HG03066 (cell line): ENCODE measurements around the gene PLEKHJ1.

Source experiments
- ATAC-seq: cut with Tn5 transposase; IDR thresholded peaks from one replicate; pipeline ENCODE4 v1.9.1; 2021; ENCODE audit warnings: low read depth; ENCODE audit not compliant: unreplicated experiment

Gene PLEKHJ1

DNA sequence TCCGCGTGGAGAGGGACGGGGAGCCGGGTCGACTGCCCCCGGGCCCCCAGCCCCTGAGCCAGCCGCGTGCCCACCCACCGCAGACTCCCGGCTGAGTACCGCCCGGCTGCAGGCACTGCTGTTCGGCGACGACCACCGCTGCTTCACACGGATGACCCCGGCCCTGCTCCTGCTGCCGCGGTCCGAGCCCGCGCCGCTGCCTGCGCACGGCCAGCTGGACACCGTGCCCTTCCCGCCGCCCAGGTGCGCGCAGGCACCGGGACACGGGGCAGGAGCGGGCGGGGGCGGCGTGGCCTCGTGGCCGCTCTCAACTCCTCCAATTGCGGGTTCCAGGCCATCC is 14.6 kb upstream of the PLEKHJ1 start:
- no peak for ATAC-seq

DNA sequence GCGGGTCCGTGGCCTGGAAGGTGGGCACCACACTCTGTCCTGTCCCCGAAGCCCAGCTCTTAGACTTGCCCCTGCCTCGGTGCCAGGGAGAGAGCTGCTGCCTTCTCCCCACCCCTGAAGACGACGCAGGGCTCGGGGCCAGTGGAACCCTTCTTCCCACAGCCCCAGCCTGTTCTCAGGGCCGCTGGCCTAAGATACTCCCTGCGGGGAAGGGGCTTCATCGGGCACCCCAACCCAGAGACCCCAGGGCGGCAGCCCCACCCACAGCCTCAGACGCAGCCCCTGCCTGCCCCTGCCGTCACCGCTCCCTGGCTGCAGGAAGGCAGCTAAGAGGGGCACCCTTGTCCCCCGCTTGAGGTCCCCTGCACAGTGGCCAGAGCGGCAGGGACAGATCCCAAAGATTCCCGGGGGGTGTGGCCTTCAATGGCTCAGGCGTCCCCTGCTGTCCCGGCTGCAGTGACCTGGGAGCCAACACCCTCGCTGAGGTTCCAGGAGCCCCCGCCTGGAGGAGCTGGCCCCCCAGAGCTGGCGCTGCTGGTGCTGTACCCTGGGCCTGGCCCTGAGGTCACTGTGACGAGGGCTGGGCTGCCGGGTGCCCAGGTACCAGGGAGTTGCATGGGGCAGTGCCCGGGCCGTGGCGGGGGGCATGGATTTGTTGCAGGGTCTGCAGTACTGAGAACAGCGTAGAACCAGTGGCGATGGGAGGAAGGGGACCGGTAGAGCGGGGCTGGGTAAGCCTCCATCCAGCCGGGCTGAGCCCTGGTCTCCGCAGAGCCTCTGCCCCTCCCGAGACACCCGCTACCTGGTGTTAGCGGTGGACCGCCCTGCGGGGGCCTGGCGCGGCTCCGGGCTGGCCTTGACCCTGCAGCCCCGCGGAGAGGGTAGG is 14.0 kb upstream of the PLEKHJ1 start:
- no peak for ATAC-seq

DNA sequence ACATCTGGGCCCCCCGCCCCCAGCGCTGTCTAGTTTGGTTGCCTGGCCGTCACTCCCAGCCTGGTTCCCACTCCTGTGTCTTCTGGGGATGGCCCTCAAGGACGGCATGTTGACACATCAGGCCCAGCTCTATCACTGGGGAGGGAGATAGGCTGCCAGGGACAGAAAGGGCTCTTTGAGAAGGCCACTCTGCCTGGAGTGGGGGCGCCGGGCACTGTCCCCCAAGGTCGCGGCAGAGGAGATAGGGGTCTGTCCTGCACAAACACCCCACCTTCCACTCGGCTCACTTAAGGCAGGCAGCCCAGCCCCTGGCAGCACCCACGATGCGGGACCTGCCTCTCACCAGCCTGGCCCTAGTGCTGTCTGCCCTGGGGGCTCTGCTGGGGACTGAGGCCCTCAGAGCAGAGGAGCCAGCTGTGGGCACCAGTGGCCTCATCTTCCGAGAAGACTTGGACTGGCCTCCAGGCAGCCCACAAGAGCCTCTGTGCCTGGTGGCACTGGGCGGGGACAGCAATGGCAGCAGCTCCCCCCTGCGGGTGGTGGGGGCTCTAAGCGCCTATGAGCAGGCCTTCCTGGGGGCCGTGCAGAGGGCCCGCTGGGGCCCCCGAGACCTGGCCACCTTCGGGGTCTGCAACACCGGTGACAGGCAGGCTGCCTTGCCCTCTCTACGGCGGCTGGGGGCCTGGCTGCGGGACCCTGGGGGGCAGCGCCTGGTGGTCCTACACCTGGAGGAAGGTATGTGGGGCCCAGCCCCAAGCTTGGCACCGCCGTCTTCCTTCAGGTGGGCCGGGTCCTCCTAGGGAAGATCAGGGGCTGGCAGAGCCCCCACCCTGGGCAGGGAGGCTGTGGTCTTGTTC is 13.1 kb upstream of the PLEKHJ1 start, which contains the start of gene AMH:
AMH (plus strand) TSS at position 314 of the 857 bp plus-strand sequence; CDS start at position 324, 10 bp downstream.
- ATAC-seq, result no peak

DNA sequence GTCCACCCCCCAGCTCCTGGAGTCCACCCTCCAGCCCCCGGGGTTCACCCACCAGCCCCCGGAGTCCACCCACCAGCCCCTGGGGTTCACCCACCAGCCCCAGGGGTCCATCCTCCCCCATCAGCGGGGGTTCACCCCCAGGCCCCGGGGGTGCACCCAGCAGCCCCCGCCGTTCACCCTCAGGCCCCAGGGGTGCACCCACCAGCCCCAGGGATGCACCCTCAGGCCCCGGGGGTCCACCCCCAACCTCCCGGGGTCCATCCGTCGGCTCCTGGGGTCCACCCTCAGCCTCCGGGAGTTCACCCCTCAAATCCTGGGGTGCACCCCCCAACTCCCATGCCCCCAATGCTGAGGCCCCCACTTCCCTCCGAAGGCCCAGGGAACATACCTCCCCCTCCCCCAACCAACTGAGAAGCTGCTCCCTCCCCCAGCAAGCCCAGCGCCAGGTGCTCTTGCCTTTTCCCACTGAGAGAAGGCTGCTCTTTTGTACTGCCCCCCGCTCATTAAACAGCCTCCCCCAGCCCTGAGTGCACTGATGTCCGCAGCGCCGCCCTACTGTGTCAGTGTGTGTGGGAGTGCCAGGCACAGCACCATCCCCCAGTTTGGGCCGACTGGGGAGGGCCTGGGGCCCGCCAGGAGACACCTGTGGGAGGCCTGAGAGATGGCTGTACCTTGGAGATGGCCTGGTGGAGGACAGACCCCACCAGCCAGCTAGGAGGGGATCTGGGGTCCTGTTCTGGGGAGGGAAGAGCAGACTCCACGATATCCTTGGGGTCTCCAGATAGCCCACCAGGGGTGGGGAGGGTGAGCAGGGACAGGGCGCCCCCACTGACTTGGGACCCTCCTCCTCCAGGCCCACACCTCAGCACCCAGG is 12.2 kb upstream of the PLEKHJ1 start:
- no peak for ATAC-seq

DNA sequence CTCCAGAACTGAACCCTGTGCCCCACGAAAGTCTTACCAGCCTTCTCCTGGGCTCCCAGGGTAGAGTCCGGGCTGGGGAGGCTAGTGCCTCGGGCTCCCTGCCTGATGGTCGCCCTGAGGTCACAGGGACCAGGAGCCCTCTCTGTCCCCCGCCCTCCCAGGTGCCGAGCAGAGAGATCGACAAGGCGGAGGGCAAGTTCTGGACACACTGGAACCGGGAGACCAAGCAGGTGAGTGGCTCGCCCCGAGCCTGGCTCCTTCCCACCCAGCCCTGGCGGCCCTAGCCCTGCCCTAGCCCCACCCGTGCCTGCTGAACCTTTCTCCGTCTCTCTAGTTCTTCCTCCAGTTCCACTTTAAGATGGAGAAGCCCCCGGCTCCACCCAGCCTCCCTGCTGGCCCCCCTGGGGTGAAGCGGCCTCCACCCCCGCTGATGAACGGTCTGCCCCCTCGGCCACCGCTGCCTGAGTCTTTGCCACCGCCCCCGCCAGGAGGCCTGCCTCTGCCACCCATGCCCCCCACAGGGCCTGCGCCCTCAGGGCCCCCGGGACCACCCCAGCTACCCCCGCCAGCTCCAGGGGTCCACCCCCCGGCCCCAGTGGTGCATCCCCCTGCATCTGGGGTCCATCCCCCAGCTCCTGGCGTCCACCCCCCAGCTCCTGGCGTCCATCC is 11.4 kb upstream of the PLEKHJ1 start:
- no peak for ATAC-seq

DNA sequence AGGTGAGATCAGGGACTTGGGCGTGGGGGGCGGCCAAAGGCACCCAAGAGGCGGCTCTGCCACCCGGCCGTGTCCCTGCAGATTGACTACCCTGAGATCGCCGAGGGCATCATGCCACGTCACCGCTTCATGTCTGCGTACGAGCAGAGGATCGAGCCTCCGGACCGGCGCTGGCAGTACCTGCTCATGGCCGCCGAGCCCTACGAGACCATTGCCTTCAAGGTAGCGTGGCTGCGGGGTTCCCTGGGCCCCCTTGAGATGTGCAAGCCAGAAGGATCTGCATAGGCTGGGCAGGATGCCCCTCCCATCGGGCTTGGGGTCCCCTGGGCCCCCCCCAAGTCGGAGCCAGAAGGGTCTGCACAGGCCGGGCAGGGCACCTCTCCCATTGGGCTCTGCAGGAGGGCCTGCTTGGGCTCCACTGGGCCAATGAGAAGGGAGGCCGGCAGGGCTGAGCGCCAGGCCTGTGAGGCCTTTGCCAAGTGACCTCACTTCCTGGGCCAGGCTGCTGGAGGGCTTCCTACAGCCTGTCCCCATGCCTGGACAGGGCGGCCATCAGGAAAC is 10.8 kb upstream of the PLEKHJ1 start:
- ATAC-seq, result no peak

DNA sequence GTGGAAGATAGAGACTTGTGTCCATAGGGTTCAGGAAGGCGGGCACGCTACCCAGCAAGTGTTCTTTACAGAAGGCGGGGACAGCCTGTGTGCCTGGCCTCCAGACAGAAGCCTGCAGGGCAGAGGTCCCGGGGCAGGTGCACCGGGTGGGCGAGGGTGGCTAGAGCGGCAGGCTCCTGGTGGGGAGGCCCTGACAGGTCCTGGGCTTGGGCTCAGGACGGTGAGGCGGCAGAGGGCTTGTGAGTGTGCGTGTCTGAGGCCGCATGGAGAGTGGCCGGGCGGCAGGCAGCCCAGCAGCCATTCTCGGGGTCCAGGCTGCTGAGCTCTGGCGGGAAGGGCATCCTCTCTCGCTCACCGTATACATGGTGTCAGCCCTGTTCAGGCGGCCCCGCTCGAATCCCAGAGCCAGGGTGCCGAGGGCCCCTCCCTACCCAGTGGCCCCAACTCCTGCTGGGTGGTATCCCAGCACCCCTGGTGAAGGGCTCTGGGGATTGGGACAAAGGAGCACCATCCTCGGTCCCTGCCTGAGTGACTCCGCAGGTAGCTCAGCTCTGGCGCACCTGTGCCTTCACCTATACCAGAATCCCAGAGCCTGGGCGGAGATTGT is 10.0 kb upstream of the PLEKHJ1 start:
- ATAC-seq, result no peak

DNA sequence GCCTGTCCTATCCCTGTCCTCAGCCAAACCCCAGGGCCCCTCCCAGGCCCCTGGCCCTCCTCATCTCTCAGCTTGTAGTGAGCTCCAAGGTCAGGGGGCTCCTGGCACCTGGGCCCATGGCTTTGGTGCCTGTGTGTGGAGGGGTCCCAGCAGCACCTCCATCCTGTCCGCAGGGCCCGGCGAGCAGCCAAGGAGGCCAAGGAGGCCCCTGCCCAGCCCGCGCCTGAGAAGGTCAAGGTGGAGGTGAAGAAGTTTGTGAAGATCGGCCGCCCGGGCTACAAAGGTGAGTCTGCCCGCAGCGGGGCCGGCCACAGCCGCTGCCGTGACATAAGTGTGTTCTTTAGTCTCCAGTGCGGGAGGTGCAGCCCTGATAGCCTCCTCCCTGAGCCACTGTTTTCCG is 9.1 kb upstream of the PLEKHJ1 start:
- no peak for ATAC-seq

DNA sequence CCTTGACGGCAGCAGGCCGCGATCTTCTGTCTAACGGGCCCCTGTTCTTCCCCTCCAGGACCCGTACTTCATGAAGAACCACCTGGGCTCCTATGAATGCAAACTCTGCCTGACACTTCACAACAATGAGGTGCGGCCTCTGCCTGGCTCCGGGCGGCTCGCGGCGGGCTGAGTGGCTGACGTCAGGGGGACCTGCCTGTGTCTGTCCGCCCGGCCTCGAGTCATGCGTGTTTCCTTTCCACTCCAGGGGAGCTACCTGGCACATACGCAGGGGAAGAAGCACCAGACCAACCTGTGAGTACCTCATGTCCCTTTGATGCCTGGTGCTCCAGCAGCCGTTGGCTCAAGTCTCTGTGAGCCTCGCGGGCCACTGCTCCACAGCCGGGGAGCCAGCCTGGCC is 8.4 kb upstream of the PLEKHJ1 start:
- ATAC-seq, result no peak

DNA sequence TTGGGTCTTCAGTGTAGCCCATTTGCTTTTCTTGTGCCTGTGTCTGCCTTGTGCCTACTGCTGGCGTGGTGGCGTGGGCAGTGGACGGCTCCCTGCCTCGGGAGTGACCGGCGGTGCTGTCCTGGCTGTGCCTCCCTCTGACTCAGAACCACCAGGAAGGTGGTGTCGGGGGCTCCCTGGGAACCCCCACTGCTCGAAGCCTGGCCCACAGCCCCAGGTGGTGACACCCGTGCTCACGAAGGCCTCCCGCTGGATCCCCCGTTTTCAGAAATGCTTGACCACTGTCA is 7.9 kb upstream of the PLEKHJ1 start:
- no peak for ATAC-seq

DNA sequence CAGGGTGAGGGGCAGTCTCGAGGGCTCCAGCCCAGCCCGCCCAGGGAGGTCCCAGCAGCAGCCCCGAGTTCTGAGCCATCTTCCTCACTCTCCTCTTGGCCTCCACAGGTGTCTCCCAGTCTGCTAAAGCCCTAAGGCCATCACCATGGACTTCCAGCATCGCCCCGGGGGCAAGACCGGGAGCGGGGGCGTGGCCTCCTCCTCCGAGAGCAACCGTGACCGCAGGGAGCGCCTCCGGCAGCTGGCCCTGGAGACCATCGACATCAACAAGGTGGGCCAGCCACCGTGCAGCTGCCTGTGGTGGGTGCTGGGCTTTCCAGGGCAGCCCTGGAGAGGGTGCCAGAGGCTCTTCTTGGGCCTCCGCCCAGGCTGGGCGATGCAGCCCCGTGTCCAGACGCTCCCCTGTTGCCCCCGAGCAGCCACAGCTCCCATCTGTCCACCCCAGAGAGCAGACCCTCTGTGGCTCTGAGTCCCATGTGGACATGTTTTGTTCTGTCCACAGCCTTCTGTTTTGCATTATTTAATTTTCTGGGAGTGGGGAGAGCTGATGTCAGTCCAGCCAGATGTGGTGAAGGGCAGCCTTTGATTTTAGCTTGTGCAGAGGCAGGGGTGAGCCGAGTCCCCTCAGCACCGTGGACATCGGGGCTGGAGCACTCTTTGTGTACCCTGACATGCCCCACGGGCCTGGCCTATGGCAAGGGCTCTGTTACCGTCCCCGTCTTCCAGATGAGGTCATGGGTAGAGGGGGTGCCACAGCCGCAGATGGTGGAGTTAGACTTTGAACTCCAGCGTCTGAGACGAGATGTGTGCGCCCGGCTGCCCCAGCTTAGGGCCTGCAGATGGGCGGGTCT is 7.4 kb upstream of the PLEKHJ1 start:
- ATAC-seq, result no peak

DNA sequence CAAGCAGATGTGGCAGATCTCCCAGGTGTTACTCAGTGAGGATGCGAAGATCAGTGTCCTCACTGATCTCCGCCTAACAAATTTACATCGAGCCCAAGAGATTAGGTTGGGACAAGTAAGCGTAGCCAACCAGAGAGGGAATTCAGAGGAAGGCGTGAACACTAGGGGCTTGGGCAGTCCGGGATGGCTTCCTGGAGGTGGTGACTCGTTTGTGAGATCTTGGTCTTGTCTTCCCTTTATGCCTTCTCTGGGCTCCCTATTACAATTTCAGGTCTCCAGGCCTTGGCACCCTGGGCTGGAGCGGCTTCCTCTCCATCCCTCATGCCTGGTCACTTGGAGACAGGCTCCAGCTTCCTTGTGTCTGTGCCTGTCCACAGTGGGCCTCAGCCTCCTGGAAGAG is 6.7 kb upstream of the PLEKHJ1 start:
- no peak for ATAC-seq

DNA sequence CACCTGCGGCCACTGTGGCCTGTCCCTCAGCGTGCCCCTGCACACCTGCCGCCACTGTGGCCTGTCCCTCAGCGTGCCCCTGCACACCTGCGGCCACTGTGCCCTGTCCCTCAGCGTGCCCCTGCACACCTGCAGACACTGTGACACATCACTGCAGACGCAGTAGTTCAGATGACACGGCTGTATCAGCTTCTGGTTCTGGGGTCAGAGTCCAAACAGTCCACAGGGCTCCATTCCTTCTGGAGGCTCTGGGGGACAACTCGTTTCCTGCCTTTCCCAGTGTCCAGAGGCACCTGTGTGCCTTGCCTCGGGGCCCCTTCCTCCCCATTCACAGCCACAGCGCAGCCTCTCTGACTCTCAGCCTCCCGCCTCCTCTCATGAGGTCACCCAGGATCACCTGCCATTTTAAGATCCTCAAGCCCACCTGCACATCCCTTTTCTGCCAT is 6.0 kb upstream of the PLEKHJ1 start:
- ATAC-seq, result no peak

DNA sequence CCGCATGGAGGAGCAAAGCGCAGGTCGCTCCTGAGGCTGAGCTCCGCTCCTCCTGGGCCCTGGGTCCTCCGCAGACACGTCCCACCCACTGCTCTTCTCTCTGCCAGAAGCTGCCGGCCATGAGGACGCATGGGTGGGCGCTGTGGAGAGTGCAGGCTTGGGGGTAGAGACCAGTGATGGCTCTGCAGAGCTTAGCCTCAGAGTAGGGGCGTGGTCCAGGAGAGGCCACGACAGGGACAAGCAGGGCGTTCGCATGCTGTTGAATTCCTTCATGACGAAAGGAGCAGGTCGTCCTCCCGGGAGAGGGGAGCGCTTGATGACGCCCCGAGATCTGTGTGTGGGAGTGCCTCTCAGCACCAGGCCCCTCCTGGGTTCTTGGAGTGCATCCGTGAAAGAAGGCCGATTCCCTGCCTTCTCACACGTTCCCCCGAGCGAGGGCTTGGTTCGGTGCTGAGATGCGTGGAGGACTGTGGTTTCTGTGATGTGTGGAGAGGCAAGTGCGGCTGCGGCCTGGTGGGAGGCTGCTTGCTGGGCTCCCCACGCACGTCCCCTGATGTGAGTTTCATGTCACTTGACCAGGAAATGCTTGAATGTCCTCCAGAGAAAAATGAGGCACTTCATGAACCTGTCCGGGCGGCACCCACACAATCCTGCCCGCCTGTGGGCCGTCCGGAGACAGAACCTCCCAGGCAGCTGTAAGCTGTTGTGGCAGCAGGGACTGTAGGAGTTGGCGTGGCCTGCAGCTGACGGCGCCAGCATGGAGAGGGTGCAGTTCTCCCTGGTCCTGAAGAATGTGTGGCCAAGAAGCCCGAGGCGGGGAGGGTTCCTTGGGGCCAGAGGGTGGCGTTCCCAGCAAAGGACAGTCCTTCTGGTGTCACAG is 5.0 kb upstream of the PLEKHJ1 start:
- ATAC-seq, result no peak

DNA sequence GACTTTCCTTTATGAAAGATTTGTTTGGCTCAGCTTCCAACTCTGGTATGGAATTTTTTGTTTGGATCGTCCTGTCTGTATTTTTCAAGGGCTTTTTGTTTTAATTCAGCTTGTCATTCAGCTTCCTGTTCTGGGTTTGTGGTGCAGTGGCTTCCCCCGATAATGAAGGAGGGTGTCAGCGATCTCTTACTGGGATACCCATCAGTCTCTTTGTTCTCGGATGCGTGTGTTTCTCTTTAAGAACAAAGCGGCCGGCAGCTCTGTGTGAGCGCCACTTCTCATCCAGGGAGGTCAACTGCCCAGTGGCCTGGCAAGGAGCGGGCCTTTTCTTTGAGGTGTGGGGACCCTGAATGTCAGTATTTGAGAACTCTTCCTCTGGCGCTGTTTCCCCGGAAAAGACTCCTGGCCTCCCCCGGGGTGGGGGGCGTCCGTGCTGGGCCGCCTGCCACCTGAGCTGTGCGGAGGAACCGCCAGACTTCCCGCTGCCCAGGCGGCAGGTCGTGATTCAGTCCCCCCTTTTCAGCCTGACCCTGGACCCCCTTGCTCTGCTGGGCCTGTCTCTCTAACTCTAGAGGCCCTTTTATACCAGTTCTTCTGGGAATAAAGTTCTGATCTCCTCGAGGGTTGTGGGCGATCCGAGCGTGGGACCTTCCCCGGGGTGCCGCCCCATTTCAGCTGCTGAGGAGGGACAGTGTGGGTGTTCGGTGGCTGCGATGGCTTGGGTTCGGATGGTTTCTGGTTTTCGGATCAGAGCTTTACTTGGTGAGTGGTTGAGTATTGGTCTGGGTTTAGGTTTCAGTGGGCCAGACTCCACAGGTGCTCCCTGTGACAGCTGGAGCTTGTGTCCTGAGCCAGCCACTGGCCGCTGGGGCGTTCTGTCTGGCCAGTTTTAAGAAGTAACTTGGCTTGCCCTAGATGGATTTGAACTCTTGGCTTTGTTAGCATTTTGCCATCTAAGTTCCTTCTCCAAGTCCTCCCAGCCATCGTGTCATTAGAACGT is 3.9 kb upstream of the PLEKHJ1 start:
- ATAC-seq, result no peak

DNA sequence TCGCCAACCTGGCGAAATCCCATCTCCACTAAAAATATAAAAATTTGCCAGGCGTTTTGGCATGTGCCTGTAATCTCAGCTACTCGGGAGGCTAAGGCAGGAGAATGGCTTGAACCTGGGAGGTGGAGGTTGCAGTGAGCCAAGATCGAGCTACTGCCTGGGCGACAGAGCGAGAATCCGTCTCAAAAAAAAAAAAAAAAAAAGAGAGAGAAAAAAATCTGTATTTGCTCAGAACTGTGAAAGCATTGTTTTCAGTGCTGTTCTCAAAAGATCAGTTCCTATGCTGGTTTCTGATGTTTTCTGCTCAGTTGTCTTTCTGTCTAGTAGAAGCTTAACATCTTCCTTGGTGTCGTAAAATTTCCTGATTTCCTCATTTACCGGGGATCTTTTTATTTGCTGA is 3.0 kb upstream of the PLEKHJ1 start:
- ATAC-seq, result no peak

DNA sequence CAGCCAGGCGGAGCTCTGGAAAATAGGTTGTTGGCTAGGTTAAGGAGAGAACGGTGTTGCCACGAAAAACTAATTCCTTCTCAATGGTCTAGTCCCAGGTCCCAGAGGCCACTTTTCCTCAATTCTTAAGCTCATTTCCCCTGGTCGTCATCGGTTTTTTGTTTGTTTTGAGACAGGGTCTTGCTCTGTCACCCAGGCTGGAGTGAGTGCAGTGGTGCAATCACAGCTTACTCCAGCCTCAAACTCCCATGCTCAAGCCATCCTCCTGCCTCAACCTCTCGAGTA is 1.7 kb upstream of the PLEKHJ1 start:
- no peak for ATAC-seq
